CD4-positive, alpha-beta T cell treated with Interleukin-4 for 4 hours (primary cell): ENCODE measurements around the gene WWOX.

Source experiments
- DNase-seq: peaks from one replicate; pipeline ENCODE4 v3.0.0-alpha.2; 2020

Gene WWOX

DNA sequence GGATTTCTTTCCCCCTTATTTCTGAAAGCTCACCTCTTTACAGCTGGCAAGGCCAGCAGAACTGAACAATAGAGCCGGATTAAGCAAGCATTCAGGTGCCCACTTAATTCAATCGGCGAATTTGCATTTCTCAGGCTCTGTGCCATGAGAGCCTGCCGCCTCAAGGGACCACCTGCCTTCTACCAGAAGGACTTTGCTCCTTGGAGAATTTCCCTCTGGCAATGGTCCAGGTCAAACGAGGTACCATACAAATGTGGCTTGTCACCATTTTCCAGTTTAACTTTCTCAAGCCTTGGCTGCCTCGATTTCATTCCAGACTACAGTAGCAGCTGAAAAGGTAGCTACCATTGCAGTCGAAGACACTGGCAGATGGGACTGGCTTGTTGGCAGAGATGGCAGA lies 967.1 kb downstream of the WWOX start:
- DNase-seq: no peak

DNA sequence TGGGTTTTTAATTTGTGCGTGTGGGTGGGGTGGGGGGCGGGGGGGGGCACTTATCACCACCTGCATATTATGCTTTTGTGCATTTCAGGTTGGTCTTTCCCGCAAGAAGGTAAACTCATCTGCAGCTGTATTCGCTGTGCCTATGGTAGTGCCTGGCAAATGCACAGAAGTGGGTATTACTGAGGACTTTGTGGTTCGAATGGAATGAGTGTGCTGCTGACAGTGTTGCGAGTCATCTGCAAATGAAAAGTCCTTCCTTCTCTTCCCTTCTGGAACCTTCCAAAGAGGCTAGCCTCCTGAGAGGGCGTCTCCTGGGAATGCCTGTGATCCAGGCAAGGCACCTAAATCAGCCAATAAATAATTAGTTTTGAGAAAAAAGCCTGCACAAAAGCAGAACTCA lies 968.1 kb downstream of the WWOX start:
- DNase-seq: no peak

- DNase-seq: no peak
These were observed 969.7 kb downstream of the WWOX start for GRCh38 chr16:79069121-79069520.

GRCh38 chr16:79069633-79070032 lies 970.2 kb downstream of the WWOX start:
- no peak for DNase-seq

- DNase-seq: no peak
These were observed 972.0 kb downstream of the WWOX start for GRCh38 chr16:79071424-79071823.

DNA sequence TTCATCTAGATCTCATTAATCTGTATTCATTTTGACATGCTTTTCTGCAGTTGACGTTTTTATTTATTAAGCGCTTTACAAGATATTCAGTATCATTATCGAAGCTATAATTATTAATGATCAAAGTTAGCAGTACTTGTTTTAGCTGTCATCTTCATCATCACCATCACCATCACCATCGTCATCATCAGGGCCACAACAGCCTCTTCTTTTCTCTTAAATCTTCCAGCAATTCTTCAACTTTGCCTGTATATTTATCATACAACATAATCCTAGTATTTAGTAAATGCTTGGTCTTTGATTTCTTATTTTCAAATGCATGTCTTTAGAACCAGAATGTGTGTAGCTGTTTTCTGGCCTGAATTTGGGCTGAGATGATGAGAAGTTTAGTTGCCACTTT lies 973.1 kb downstream of the WWOX start:
- no peak for DNase-seq

- DNase-seq: no peak
These were observed 974.1 kb downstream of the WWOX start for GRCh38 chr16:79073566-79073965.

- DNase-seq: no peak
These were observed 975.1 kb downstream of the WWOX start for GRCh38 chr16:79074541-79074940.

DNA sequence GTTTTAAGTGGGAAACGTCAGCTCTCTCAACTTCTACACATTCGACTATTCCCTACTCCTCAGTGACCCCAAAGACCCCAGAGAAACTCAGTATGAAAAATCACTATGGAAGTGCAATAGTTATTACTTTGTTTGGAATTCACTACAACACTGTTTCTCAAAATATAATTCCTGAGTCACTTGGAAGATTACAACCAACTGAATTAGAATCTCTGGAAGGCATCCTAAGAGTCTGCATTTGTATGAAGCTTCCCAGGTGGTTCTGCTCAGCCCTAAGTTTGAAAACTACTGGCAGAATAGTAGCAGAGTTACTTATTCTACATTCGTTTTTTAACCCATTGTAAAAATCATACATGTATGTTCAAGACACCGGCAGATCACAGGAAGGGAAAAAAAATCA lies 975.5 kb downstream of the WWOX start:
- no peak for DNase-seq

DNA sequence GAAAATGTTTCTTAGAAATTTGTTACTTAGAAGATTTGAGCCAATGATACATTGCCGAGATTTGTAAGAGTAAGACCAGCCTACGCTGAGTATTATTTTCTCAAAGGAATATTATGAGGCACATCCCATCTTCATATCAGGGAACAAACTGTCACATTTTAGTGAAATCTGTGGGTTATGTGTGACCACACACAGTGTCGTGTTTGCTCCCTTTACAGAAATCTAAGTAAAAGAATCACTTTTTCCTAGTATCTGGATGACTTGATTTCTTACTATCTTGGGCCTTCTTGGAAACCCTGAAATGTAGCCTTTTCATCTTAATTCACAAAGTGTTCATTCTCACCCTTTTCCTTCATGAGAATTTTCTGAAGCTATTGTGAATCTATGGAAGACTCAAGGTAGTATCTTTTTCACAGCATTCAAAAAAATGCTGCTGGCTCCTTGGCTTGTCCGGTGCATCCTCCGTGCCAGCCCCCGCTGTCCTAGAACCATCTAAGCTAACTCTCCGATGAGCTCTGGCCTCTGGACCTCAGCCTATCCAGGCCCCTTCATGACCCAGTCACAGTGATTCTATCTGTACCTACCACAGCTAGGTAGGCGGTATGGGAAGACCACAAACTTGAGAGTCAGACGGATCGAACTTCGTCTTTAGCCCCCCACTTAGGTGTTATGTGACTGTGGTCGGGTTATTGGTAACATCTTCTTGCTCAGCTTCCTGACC lies 976.8 kb downstream of the WWOX start:
- no peak for DNase-seq

GRCh38 chr16:79077346-79077745 lies 977.9 kb downstream of the WWOX start:
- no peak for DNase-seq

DNA sequence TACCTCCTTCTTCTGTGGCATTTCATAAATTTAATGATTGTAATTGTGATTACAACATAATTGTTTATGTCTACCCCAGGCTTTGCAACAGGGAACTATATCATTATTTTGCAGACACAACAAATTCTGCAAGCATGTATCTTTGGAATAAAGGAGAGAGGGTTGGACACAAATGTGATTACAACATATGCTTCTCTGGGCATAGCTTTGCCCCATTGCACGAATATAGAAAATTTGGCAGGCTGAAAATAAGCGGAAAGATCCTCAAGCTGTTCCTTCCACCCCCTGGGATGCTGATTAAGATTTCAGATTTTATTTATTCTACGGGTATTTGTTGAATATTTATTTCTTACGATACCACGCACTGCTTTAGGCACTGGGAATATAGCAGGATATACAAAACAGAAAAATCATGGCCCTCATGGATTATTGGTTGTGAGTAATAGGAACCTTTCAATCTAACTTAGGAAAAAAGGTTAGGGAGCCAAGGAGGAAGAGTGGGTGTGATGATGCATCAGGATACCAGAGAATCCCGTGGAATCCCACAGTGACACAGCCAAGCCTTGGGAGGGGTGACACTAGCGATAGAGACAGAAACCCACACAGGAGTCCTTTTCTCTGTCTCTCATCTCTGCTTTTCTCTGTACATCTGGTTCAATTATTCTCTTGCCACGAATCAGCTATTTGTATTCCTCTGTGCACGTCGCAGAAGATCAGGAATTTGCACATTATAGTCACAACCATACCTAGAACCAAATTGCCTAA lies 980.4 kb downstream of the WWOX start:
- DNase-seq: no peak

GRCh38 chr16:79081297-79082066 lies 982.0 kb downstream of the WWOX start:
- no peak for DNase-seq

DNA sequence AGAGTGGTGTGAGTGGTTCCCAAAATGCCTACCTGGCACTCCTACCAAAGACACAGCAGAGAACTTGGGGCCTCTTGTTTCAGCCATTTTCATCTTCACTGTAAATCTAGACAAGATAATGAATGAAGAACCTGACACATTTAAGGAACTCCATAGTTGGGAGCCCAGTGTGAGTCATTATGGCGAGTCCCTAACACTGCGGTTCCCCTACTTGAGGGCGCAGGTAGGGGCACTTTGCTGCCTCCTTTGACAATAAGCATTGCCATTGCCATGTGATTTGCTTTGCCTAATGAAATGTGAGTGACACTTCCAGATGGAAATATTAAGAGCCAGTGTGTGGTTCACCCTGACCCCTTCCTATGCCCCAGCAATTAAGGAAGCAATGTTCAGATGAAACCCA lies 983.5 kb downstream of the WWOX start:
- peak; percentile 11 for DNase-seq

- DNase-seq: no peak
These were observed 984.2 kb downstream of the WWOX start for GRCh38 chr16:79083508-79084299.

- no peak for DNase-seq
These were observed 989.5 kb downstream of the WWOX start for GRCh38 chr16:79088971-79089370.

- DNase-seq: peak; percentile 47
These were observed 990.4 kb downstream of the WWOX start for GRCh38 chr16:79089735-79090284.

- DNase-seq: no peak
These were observed 991.5 kb downstream of the WWOX start for GRCh38 chr16:79090966-79091365.

DNA sequence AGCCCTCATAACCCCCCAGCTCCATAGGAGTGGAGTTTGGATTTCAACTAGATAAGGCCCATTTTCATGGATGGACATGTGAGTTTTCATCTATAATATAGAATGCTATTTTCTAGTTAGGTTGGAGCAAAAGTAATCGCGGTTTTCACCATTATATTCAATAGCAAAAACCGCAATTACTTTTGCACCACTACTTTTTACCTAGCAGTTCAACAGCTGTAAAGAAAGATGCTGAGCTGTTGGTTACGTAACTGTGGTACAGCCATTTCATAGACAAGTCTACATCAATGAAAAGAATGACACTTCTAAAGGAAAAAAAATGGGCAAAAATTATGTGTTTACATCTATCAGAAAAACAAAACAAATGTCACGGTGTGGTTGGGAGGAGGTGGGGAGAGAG lies 993.4 kb downstream of the WWOX start:
- DNase-seq: no peak

DNA sequence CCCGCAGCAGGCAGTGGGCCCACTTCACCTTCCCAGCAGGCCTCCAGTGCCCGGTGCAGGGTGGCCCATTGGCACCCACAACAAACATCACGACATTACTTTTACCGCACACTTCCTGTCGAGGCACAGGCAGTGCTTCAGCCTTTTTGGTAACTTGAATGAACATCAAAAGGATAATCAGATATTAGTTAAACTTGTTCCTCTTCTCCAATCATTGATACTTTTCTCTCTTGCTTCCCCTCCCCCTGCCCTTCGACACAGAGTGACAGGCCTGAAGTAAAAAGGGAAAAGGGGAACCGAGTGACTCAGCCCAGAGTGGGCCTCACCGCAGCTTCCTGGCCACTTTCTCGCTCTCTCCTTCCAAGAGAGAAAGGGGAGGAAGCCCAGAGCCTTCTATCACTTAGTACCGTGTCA lies 994.1 kb downstream of the WWOX start:
- DNase-seq: peak; percentile 27

DNA sequence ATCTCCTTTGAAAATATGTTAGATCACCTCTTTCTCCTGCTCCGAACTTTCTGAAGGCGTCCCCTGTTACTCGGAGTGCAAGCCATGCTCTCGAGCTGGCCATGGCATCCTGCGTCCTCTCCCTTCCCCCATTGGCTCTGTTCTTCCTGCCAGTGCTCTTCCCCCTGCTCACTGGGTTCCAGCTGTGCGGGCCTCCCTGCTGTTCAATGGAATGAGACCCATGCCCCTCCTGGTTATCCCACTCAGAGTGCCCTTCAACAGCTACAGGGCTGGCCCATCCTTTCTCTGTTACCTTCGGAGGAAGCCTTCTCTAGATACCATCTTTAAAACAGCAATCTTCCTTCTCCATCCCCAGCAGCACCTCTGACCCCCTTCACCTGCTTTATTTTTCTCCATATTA lies 996.8 kb downstream of the WWOX start:
- DNase-seq: no peak

DNA sequence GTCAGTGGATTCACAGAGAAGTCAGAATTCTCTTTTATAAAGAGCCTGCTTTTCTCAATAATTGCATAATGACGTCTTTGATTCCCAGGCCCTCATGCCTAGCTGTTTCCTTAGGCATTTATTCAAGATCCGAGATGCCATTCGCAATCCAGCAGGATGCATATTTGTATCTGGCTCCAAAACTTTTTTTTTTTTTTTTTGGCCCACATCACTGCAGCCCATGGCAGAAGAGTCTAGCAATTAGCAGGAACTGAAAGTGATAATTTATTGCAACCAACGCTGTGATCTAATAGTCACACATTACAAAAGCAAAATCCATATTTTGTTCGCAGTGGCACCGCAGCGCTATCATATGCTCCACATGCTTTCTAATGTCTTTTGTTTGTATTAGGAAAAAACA lies 997.7 kb downstream of the WWOX start:
- no peak for DNase-seq

- no peak for DNase-seq
These were observed 998.3 kb downstream of the WWOX start for GRCh38 chr16:79097771-79098170.
